Prostate gland (tissue), 2 donors: ENCODE measurements around the gene MTOR.

ENCODE experiments used
- CTCF ChIP-seq, 4 experiments: fragments of 200-600 bp in 2 of 4; fragments of 450-650 bp in 2 of 4; sonication (generic) in 2 of 4; IDR thresholded peaks; 1 replicate in 3 of 4; 2 replicates in 1 of 4; pipeline ENCODE4 v1.5.1; 2016 to 2019; ENCODE audit warnings: antibody characterized with exemption in 4 of 4, mild to moderate bottlenecking in 2 of 4, moderate library complexity in 2 of 4
- POLR2A ChIP-seq: fragments of 450-650 bp; IDR thresholded peaks from one replicate; pipeline ENCODE4 v1.6.1; 2016; ENCODE audit warnings: antibody characterized with exemption, mild to moderate bottlenecking
- POLR2AphosphoS5 ChIP-seq: sonication (generic); formaldehyde crosslinking; IDR thresholded peaks from one replicate; pipeline ENCODE4 v1.6.1; 2017; ENCODE audit warnings: antibody characterized with exemption

- TF ChIP-seq CTCF (IDR thresholded peaks at IDR 0.05) (no peak), POLR2AphosphoS5 (no peak), POLR2A (no peak)
These were observed 127.5 kb downstream of the MTOR start for GRCh38 chr1:11134898-11135266.
